Upper lobe of left lung (tissue), 4 donors: Measurements from ENCODE around the gene ACSM2B.

Experiments used
- EP300 ChIP-seq, 4 donors: sonication (generic); formaldehyde crosslinking; IDR thresholded peaks; one replicate each; pipeline ENCODE4 v1.5.1; 2017; ENCODE audit warnings: antibody characterized with exemption in 4 of 4, control low read depth in 2 of 4
- POLR2A ChIP-seq, 4 donors: fragments of 450-650 bp; IDR thresholded peaks; one replicate each; pipeline ENCODE4 v1.5.1; 2016 to 2017; ENCODE audit warnings: antibody characterized with exemption in 4 of 4, mild to moderate bottlenecking in 2 of 4
- POLR2AphosphoS5 ChIP-seq, 2 donors: sonication (generic); formaldehyde crosslinking; IDR thresholded peaks; one replicate each; pipeline ENCODE4 v1.5.1; 2017; ENCODE audit warnings: antibody characterized with exemption in 2 of 2
- TF ChIP-seq, protein P1 (sequence below), 6 experiments: fragments of 450-650 bp in 4 of 6; fragments of 200-600 bp in 2 of 6; sonication (generic) in 2 of 6; IDR thresholded peaks; one replicate each; pipeline ENCODE4 v1.5.1; 2016 to 2019; ENCODE audit warnings: antibody characterized with exemption in 6 of 6

DNA sequence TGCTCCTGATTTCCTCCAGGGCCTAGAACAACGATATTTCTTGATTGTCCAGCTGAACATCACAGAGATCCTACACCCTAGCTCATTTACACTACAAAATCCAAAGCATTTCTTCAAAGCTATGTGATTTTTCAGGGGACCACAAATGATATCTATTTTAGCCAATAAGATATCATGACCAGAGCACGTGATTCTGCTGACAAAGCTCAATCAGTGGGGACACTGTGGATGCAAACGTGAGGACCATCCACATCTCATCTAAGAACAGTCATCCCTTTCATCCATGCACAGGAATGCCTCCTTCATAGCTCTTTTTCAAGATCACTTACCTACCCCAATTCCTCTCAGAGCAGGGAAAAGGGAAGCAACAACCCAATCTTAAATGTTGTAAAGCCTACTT, 56.9 kb downstream of the ACSM2B start:
- no peak for TF ChIP-seq POLR2A (IDR thresholded peaks at IDR 0.05)
- TF ChIP-seq, protein P1, sequence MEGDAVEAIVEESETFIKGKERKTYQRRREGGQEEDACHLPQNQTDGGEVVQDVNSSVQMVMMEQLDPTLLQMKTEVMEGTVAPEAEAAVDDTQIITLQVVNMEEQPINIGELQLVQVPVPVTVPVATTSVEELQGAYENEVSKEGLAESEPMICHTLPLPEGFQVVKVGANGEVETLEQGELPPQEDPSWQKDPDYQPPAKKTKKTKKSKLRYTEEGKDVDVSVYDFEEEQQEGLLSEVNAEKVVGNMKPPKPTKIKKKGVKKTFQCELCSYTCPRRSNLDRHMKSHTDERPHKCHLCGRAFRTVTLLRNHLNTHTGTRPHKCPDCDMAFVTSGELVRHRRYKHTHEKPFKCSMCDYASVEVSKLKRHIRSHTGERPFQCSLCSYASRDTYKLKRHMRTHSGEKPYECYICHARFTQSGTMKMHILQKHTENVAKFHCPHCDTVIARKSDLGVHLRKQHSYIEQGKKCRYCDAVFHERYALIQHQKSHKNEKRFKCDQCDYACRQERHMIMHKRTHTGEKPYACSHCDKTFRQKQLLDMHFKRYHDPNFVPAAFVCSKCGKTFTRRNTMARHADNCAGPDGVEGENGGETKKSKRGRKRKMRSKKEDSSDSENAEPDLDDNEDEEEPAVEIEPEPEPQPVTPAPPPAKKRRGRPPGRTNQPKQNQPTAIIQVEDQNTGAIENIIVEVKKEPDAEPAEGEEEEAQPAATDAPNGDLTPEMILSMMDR (IDR thresholded peaks at IDR 0.05), result no peak
- TF ChIP-seq EP300 (IDR thresholded peaks at IDR 0.05), result no peak
- no peak for TF ChIP-seq POLR2AphosphoS5 (IDR thresholded peaks at IDR 0.05)
